SK-N-SH treated with all-trans-retinoic acid at 6 μM for 48 hours (cell line): ENCODE data around the gene PGAM1.
A peak's percentile ranks its signal among the peaks of the same experiment; 100 is the strongest.

Experiments used
- ATAC-seq: fragments of 200-7000 bp; cut with Tn5 transposase; 3 replicates; pipeline ENCODE4 v1.9.1; 2020; ENCODE audit warnings: mild to moderate bottlenecking, moderate library complexity
- ARNTL ChIP-seq: fragments of 450-650 bp; formaldehyde crosslinking; IDR thresholded peaks from 2 replicates; pipeline ENCODE4 v1.5.0; 2020; ENCODE audit warnings: low read depth, mild to moderate bottlenecking, moderate library complexity, borderline replicate concordance
- BACH2 ChIP-seq: fragments of 250-450 bp; sonication (Bioruptor Pico); IDR thresholded peaks from 2 replicates; pipeline ENCODE4 v1.9.0; 2021; ENCODE audit warnings: mild to moderate bottlenecking, borderline replicate concordance
- CREB5 ChIP-seq: fragments of 250-450 bp; sonication (Bioruptor Pico); IDR thresholded peaks from 2 replicates; pipeline ENCODE4 v1.5.1; 2020; ENCODE audit warnings: low read depth, mild to moderate bottlenecking, moderate library complexity
- CSDC2 ChIP-seq: fragments of 250-450 bp; sonication (Bioruptor Pico); IDR thresholded peaks from 2 replicates; pipeline ENCODE4 v1.5.0; 2020; ENCODE audit warnings: mild to moderate bottlenecking, moderate library complexity
- ESRRG ChIP-seq: fragments of 250-450 bp; sonication (Bioruptor Pico); IDR thresholded peaks from 2 replicates; pipeline ENCODE4 v1.6.1; 2021; ENCODE audit warnings: mild to moderate bottlenecking
- GLIS3 ChIP-seq: fragments of 250-450 bp; sonication (Bioruptor Pico); IDR thresholded peaks from 2 replicates; pipeline ENCODE4 v1.5.0; 2020; ENCODE audit warnings: mild to moderate bottlenecking, moderate library complexity
- ISL1 ChIP-seq: fragments of 250-450 bp; sonication (Bioruptor Pico); IDR thresholded peaks from 2 replicates; pipeline ENCODE4 v2.1.2; 2022; ENCODE audit warnings: mild to moderate bottlenecking, moderate library complexity
- OSR1 ChIP-seq: fragments of 250-450 bp; sonication (Bioruptor Pico); IDR thresholded peaks from 2 replicates; pipeline ENCODE4 v1.8.0; 2022; ENCODE audit warnings: moderate library complexity, mild to moderate bottlenecking, inconsistent platforms
- POU6F1 ChIP-seq: fragments of 250-450 bp; sonication (Bioruptor Pico); IDR thresholded peaks from 2 replicates; pipeline ENCODE4 v1.8.0; 2021; ENCODE audit warnings: low read depth, mild to moderate bottlenecking, moderate library complexity, borderline replicate concordance
- PPARA ChIP-seq: fragments of 250-450 bp; sonication (Bioruptor Pico); IDR thresholded peaks from 2 replicates; pipeline ENCODE4 v1.5.0; 2020; ENCODE audit warnings: mild to moderate bottlenecking, borderline replicate concordance
- RARB ChIP-seq: fragments of 250-450 bp; sonication (Bioruptor Pico); IDR thresholded peaks from 2 replicates; pipeline ENCODE4 v1.8.0; 2021; ENCODE audit warnings: mild to moderate bottlenecking, moderate library complexity
- SNAI2 ChIP-seq: fragments of 250-450 bp; sonication (Bioruptor Pico); IDR thresholded peaks from 2 replicates; pipeline ENCODE4 v1.5.0; 2020; ENCODE audit warnings: mild to moderate bottlenecking, moderate library complexity
- TCF4 ChIP-seq: fragments of 250-450 bp; sonication (Bioruptor Pico); IDR thresholded peaks from 2 replicates; pipeline ENCODE4 v1.8.0; 2021; ENCODE audit warnings: mild to moderate bottlenecking, moderate library complexity, borderline replicate concordance
- TOX ChIP-seq: fragments of 250-450 bp; sonication (Bioruptor Pico); IDR thresholded peaks from 2 replicates; pipeline ENCODE4 v1.8.0; 2021; ENCODE audit warnings: mild to moderate bottlenecking, moderate library complexity, borderline replicate concordance
- ZC3H10 ChIP-seq: fragments of 250-450 bp; sonication (Bioruptor Pico); IDR thresholded peaks from 2 replicates; pipeline ENCODE4 v1.5.1; 2021; ENCODE audit warnings: mild to moderate bottlenecking, moderate library complexity
- ZFP3 ChIP-seq: fragments of 250-450 bp; sonication (Bioruptor Pico); IDR thresholded peaks from 2 replicates; pipeline ENCODE4 v1.5.0; 2020; ENCODE audit warnings: mild to moderate bottlenecking, moderate library complexity
- ZFP30 ChIP-seq: fragments of 450-650 bp; formaldehyde crosslinking; IDR thresholded peaks from 2 replicates; pipeline ENCODE4 v1.5.0; 2022; ENCODE audit warnings: mild to moderate bottlenecking, moderate library complexity
- ZNF565 ChIP-seq: fragments of 450-650 bp; formaldehyde crosslinking; conservative IDR thresholded peaks from 2 replicates; pipeline ENCODE4 v1.5.0; 2020; ENCODE audit warnings: low read depth, mild to moderate bottlenecking, moderate library complexity
- ZNF70 ChIP-seq: fragments of 450-650 bp; formaldehyde crosslinking; IDR thresholded peaks from 2 replicates; pipeline ENCODE4 v1.5.0; 2020; ENCODE audit warnings: mild to moderate bottlenecking, moderate library complexity
- ZNF8 ChIP-seq: fragments of 450-650 bp; formaldehyde crosslinking; IDR thresholded peaks from 2 replicates; pipeline ENCODE4 v1.5.0; 2020; ENCODE audit warnings: mild to moderate bottlenecking, moderate library complexity
- TF ChIP-seq, protein P1 (sequence below): fragments of 250-450 bp; sonication (Bioruptor Pico); IDR thresholded peaks from 2 replicates; pipeline ENCODE4 v1.5.1; 2021; ENCODE audit warnings: mild to moderate bottlenecking, moderate library complexity
- TF ChIP-seq, protein P2 (sequence below): fragments of 250-450 bp; sonication (Bioruptor Pico); IDR thresholded peaks from 2 replicates; pipeline ENCODE4 v1.5.0; 2020; ENCODE audit warnings: mild to moderate bottlenecking, moderate library complexity
- TF ChIP-seq, protein P3 (sequence below): fragments of 250-450 bp; sonication (Bioruptor Pico); IDR thresholded peaks from 2 replicates; pipeline ENCODE4 v1.8.0; 2020; ENCODE audit warnings: mild to moderate bottlenecking, moderate library complexity, borderline replicate concordance

Gene PGAM1

GRCh38 chr10:97435211-97435610 is 9.2 kb downstream of the PGAM1 start (continued):
- TF ChIP-seq TCF4, result no peak
- no peak for TF ChIP-seq ARNTL (CRISPR knock-in tag)
- TF ChIP-seq ZNF70 (CRISPR knock-in tag), result no peak
- no peak for TF ChIP-seq ZFP3 (CRISPR knock-in tag)

DNA sequence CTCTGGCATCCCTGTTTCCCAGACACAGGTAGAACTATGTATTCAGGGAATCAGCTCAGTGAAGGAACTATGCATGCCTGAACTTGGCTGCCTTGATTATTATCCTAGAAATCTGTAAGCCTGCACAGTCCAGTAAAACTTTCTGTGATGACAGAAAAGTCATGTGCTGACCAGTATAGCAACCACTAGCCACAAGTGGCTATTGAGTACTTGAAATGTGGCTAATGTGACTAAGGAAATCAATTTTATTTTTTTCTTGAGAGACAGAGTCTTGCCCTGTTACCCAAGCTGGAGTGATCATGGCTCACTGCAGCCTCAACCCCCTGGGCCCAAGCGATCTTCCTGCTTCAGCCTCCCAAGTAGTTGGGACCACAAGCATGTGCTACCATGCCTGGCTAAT is 16.3 kb downstream of the PGAM1 start:
- TF ChIP-seq, protein P1, sequence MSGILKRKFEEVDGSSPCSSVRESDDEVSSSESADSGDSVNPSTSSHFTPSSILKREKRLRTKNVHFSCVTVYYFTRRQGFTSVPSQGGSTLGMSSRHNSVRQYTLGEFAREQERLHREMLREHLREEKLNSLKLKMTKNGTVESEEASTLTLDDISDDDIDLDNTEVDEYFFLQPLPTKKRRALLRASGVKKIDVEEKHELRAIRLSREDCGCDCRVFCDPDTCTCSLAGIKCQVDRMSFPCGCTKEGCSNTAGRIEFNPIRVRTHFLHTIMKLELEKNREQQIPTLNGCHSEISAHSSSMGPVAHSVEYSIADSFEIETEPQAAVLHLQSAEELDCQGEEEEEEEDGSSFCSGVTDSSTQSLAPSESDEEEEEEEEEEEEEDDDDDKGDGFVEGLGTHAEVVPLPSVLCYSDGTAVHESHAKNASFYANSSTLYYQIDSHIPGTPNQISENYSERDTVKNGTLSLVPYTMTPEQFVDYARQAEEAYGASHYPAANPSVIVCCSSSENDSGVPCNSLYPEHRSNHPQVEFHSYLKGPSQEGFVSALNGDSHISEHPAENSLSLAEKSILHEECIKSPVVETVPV, result no peak
- TF ChIP-seq RARB (CRISPR knock-in tag) (no peak), ISL1 (CRISPR knock-in tag) (no peak), ZC3H10 (no peak), CSDC2 (CRISPR knock-in tag) (no peak), BACH2 (CRISPR knock-in tag) (no peak), ZFP30 (no peak)

DNA sequence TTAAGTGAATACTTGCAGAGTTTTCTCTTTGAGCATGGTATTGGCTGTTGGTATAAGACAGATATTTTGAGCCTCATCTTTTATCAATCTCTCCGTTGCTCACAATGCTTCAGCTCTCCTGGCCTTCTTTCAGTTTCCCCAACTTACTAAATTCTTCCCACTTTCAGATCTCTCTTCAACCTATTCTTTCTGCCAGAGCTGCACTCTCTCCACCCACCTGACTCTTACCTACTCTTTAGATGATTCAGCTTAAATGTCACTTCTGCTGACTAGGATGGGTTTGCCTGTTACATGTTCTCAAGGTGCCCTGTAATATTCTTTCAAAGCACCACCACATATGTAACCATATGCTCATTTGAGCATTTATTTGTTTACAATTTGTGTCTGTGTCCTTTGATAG is 18.2 kb downstream of the PGAM1 start:
- TF ChIP-seq OSR1, result no peak
- TF ChIP-seq ZFP3 (CRISPR knock-in tag), result no peak
- TF ChIP-seq ZC3H10, result no peak
- no peak for TF ChIP-seq ZNF8 (CRISPR knock-in tag)
- TF ChIP-seq CREB5, result no peak
- no peak for TF ChIP-seq ZNF70 (CRISPR knock-in tag)
- no peak for TF ChIP-seq ZNF565 (CRISPR knock-in tag)
- TF ChIP-seq RARB (CRISPR knock-in tag), result no peak
- TF ChIP-seq ARNTL (CRISPR knock-in tag), result no peak
- no peak for TF ChIP-seq ISL1 (CRISPR knock-in tag)
- TF ChIP-seq, protein P2, sequence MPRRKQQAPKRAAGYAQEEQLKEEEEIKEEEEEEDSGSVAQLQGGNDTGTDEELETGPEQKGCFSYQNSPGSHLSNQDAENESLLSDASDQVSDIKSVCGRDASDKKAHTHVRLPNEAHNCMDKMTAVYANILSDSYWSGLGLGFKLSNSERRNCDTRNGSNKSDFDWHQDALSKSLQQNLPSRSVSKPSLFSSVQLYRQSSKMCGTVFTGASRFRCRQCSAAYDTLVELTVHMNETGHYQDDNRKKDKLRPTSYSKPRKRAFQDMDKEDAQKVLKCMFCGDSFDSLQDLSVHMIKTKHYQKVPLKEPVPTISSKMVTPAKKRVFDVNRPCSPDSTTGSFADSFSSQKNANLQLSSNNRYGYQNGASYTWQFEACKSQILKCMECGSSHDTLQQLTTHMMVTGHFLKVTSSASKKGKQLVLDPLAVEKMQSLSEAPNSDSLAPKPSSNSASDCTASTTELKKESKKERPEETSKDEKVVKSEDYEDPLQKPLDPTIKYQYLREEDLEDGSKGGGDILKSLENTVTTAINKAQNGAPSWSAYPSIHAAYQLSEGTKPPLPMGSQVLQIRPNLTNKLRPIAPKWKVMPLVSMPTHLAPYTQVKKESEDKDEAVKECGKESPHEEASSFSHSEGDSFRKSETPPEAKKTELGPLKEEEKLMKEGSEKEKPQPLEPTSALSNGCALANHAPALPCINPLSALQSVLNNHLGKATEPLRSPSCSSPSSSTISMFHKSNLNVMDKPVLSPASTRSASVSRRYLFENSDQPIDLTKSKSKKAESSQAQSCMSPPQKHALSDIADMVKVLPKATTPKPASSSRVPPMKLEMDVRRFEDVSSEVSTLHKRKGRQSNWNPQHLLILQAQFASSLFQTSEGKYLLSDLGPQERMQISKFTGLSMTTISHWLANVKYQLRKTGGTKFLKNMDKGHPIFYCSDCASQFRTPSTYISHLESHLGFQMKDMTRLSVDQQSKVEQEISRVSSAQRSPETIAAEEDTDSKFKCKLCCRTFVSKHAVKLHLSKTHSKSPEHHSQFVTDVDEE (CRISPR knock-in tag), result no peak
- TF ChIP-seq TOX (CRISPR knock-in tag), result no peak
- TF ChIP-seq GLIS3 (CRISPR knock-in tag), result no peak
- TF ChIP-seq CSDC2 (CRISPR knock-in tag), result no peak
- TF ChIP-seq POU6F1 (CRISPR knock-in tag), result no peak
- no peak for TF ChIP-seq PPARA (CRISPR knock-in tag)
- TF ChIP-seq ESRRG, result no peak
- no peak for ATAC-seq

More for the DNA sequence above, 16.3 kb downstream of the PGAM1 start:
- no peak for ATAC-seq

DNA sequence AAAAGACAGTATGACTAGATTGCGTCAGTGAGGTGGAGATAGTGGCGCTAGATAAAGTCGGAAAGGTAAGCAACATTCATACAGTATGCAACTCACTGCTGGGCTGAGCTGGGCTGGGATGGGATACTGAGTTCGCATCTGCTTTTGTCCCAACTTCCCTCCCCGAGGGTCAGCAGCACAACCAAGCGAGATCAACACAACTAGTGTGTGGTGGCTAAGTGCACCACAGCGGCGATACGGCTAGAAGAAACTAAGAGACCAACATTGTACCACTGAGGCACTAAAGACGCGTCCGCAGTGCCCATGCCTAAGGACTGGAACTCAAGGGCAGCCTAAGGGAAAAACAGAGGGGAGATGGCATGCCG is 19.3 kb downstream of the PGAM1 start:
- peak; percentile 7 for ATAC-seq
- no peak for TF ChIP-seq RARB (CRISPR knock-in tag)
- TF ChIP-seq, protein P2 (CRISPR knock-in tag), result no peak
- TF ChIP-seq CREB5, result no peak
- no peak for TF ChIP-seq SNAI2 (CRISPR knock-in tag)
- no peak for TF ChIP-seq GLIS3 (CRISPR knock-in tag)
- TF ChIP-seq ZNF565 (CRISPR knock-in tag), result no peak
- no peak for TF ChIP-seq CSDC2 (CRISPR knock-in tag)
- no peak for TF ChIP-seq OSR1
- no peak for TF ChIP-seq ZFP30
- no peak for TF ChIP-seq ZNF8 (CRISPR knock-in tag)
- no peak for TF ChIP-seq TOX (CRISPR knock-in tag)
- TF ChIP-seq, protein P3, sequence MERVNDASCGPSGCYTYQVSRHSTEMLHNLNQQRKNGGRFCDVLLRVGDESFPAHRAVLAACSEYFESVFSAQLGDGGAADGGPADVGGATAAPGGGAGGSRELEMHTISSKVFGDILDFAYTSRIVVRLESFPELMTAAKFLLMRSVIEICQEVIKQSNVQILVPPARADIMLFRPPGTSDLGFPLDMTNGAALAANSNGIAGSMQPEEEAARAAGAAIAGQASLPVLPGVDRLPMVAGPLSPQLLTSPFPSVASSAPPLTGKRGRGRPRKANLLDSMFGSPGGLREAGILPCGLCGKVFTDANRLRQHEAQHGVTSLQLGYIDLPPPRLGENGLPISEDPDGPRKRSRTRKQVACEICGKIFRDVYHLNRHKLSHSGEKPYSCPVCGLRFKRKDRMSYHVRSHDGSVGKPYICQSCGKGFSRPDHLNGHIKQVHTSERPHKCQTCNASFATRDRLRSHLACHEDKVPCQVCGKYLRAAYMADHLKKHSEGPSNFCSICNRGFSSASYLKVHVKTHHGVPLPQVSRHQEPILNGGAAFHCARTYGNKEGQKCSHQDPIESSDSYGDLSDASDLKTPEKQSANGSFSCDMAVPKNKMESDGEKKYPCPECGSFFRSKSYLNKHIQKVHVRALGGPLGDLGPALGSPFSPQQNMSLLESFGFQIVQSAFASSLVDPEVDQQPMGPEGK (CRISPR knock-in tag), result no peak
- TF ChIP-seq ZNF70 (CRISPR knock-in tag), result no peak
- no peak for TF ChIP-seq TCF4
- TF ChIP-seq ARNTL (CRISPR knock-in tag), result no peak
